IMR-90 (cell line): ENCODE measurements around the gene RAP1GAP. TPM values are rescaled to one million over a fixed set of nuclear protein-coding genes. Genes with fewer than 3 reads are reported as not detected.

Experiments
- ATAC-seq: fragments of 200-7000 bp; cut with Tn5 transposase; 2 replicates; pipeline ENCODE4 v1.9.1; 2020; ENCODE audit warnings: low read depth, mild to moderate bottlenecking, moderate library complexity
- BruUV-seq: library from RNA; stranded (reverse); fragments of 400-500 nt; replicated peaks from 2 replicates; lab custom pipeline; 2021; lab: Mats Ljungman, UMichigan
- CTCF ChIA-PET: fragments of 300-600 bp; formaldehyde crosslinking; extraction: SDS; loops from one replicate; lab custom pipeline; 2021; ENCODE audit warnings: antibody characterized with exemption; lab: Yijun Ruan, JAX
- POLR2A ChIA-PET: fragments of 300-600 bp; sonication (Branson Sonifier 250); formaldehyde crosslinking; loops from one replicate; lab custom pipeline; 2022; ENCODE audit warnings: antibody characterized with exemption; ENCODE audit not compliant: unreplicated experiment; lab: Charles Lee
- DNase-seq: peaks from one replicate; pipeline ENCODE4 v3.0.0; 2013
- H2AFZ ChIP-seq: replicated peaks from 2 replicates; pipeline ENCODE3; 2013; ENCODE audit warnings: low read length, mild to moderate bottlenecking; ENCODE audit not compliant: poor library complexity
- H2AK5ac ChIP-seq: 2 replicates; pipeline ENCODE4 v1.6.1; 2013; ENCODE audit warnings: low read depth, low read length, inconsistent platforms
- H2AK9ac ChIP-seq: replicated peaks from 2 replicates; pipeline ENCODE3; 2013; ENCODE audit warnings: mild to moderate bottlenecking, low read depth, low read length, moderate library complexity; ENCODE audit not compliant: poor library complexity
- H2BK120ac ChIP-seq: 2 replicates; pipeline ENCODE4 v1.6.1; 2013; ENCODE audit warnings: low read depth, low read length, inconsistent platforms
- H2BK15ac ChIP-seq: 3 replicates; pipeline ENCODE4 v1.6.1; 2013; ENCODE audit warnings: low read depth, low read length, inconsistent platforms
- H2BK20ac ChIP-seq: 2 replicates; pipeline ENCODE4 v1.6.1; 2013; ENCODE audit warnings: low read depth, mild to moderate bottlenecking, inconsistent platforms, low read length, moderate library complexity
- H2BK5ac ChIP-seq: 2 replicates; pipeline ENCODE4 v1.6.1; 2013; ENCODE audit warnings: mild to moderate bottlenecking, low read depth, low read length, inconsistent platforms; ENCODE audit not compliant: poor library complexity, severe bottlenecking
- H3K14ac ChIP-seq: replicated peaks from 2 replicates; pipeline ENCODE4 v1.6.1; 2013; ENCODE audit warnings: low read depth, low read length, inconsistent platforms
- H3K18ac ChIP-seq: 2 replicates; pipeline ENCODE4 v1.6.1; 2013; ENCODE audit warnings: low read depth, low read length, control low read depth
- H3K23ac ChIP-seq: 2 replicates; pipeline ENCODE4 v1.6.1; 2013; ENCODE audit warnings: low read depth, low read length, inconsistent platforms
- H3K27ac ChIP-seq: 2 replicates; pipeline ENCODE4 v1.5.1; 2013; ENCODE audit warnings: mild to moderate bottlenecking, control low read depth, low read length; ENCODE audit not compliant: insufficient read depth
- H3K27me3 ChIP-seq: 2 replicates; pipeline ENCODE4 v1.6.1; 2013; ENCODE audit warnings: low read length; ENCODE audit not compliant: control insufficient read depth, insufficient read depth
- H3K36me3 ChIP-seq: 2 replicates; pipeline ENCODE4 v1.6.1; 2013; ENCODE audit warnings: low read length, mixed read lengths; ENCODE audit not compliant: control insufficient read depth, insufficient read depth
- H3K4ac ChIP-seq: 2 replicates; pipeline ENCODE4 v1.6.1; 2013; ENCODE audit warnings: low read depth, low read length, inconsistent platforms
- H3K4me1 ChIP-seq: 2 replicates; pipeline ENCODE4 v1.6.1; 2013; ENCODE audit warnings: low read length, mixed read lengths; ENCODE audit not compliant: control insufficient read depth, insufficient read depth
- H3K4me2 ChIP-seq: 2 replicates; pipeline ENCODE4 v1.6.1; 2013; ENCODE audit warnings: low read depth, mild to moderate bottlenecking, control low read depth, low read length, moderate library complexity
- H3K4me3 ChIP-seq: 2 replicates; pipeline ENCODE4 v1.5.1; 2013; ENCODE audit warnings: low read depth, mild to moderate bottlenecking, control low read depth, low read length, moderate library complexity; ENCODE audit not compliant: insufficient read depth
- H3K56ac ChIP-seq: 2 replicates; pipeline ENCODE4 v1.6.1; 2013; ENCODE audit warnings: low read length, inconsistent platforms; ENCODE audit not compliant: insufficient read depth; ENCODE audit errors: extremely low read depth
- H3K79me1 ChIP-seq, 2 experiments: 2 replicates each; pipeline ENCODE4 v1.6.1; 2013; ENCODE audit warnings: low read length in 2 of 2, inconsistent platforms in 1 of 2, low read depth in 1 of 2
- H3K9ac ChIP-seq: 2 replicates; pipeline ENCODE4 v1.6.1; 2013; ENCODE audit warnings: low read depth, low read length, control low read depth
- H3K9me1 ChIP-seq: 2 replicates; pipeline ENCODE4 v1.6.1; 2013; ENCODE audit warnings: low read length, inconsistent platforms; ENCODE audit not compliant: insufficient read depth
- H3K9me3 ChIP-seq: 2 replicates; pipeline ENCODE4 v1.6.1; 2013; ENCODE audit warnings: low read length; ENCODE audit not compliant: control insufficient read depth, insufficient read depth
- H4K20me1 ChIP-seq: 2 replicates; pipeline ENCODE4 v1.6.1; 2013; ENCODE audit warnings: low read length, inconsistent platforms; ENCODE audit not compliant: insufficient read depth
- H4K5ac ChIP-seq: 2 replicates; pipeline ENCODE4 v1.6.1; 2013; ENCODE audit warnings: mild to moderate bottlenecking, low read depth, low read length, control low read depth
- H4K8ac ChIP-seq, 2 experiments: 2 replicates each; pipeline ENCODE4 v1.6.1; 2013; ENCODE audit warnings: low read depth in 2 of 2, low read length in 2 of 2, control low read depth in 1 of 2, inconsistent platforms in 1 of 2
- H4K91ac ChIP-seq: 2 replicates; pipeline ENCODE4 v1.6.1; 2013; ENCODE audit warnings: low read depth, low read length, inconsistent platforms; ENCODE audit not compliant: insufficient read depth
- BHLHE40 ChIP-seq: fragments of 150-350 bp; IDR thresholded peaks from 2 replicates; pipeline ENCODE4 v1.6.1; 2016; ENCODE audit warnings: mild to moderate bottlenecking, low read depth, low read length
- FOS ChIP-seq: fragments of 150-350 bp; IDR thresholded peaks from 2 replicates; pipeline ENCODE4 v1.6.1; 2016; ENCODE audit warnings: low read depth, low read length
- MXI1 ChIP-seq: IDR thresholded peaks from 2 replicates; pipeline ENCODE4 v1.6.1; 2012; ENCODE audit warnings: low read depth, mild to moderate bottlenecking, low read length, moderate library complexity, borderline replicate concordance
- POLR2A ChIP-seq: IDR thresholded peaks from 2 replicates; pipeline ENCODE4 v1.6.1; 2012; ENCODE audit warnings: mild to moderate bottlenecking, low read depth, low read length
- RCOR1 ChIP-seq: IDR thresholded peaks from 2 replicates; pipeline ENCODE4 v1.6.1; 2012; ENCODE audit warnings: mild to moderate bottlenecking, low read length, improper control_type of control experiment; ENCODE audit not compliant: insufficient replicate concordance
- WGBS, 2 experiments: methylation state at CpG; one replicate each; pipeline versions ENCODE4 v1.1.5 to v1.1.7; 2013; ENCODE audit warnings: missing lambda C conversion rate in 2 of 2; ENCODE audit not compliant: insufficient read length in 1 of 2; ENCODE audit errors: extremely low coverage in 2 of 2; 5-methylcytosine and 5-hydroxymethylcytosine counted together
- dilution Hi-C: fragments of 300-500 bp; cut with HindIII; formaldehyde crosslinking; loops from one replicate; pipeline ENCODE4 v1.14.3; 2018; ENCODE audit warnings: low sequenced_read_pairs; ENCODE audit not compliant: unreplicated experiment
- in situ Hi-C: fragments of 300-500 bp; cut with MboI; formaldehyde crosslinking; loops from 3 replicates; pipeline ENCODE4 v1.14.3; 2019; ENCODE audit warnings: low sequenced_read_pairs, inconsistent platforms, mixed read lengths
- intact Hi-C: fragments of 100-400 bp; cut with micrococcal nuclease; formaldehyde crosslinking; loops from 2 replicates; pipeline ENCODE4 v1.10.0; 2022
- polyA plus RNA-seq, 3 experiments: library from polyadenylated mRNA; depleted of rRNA; stranded (reverse); fragments of >200 nt; gene quantifications; 2 replicates each; pipeline ENCODE4 v1.2.3, GENCODE V29; 2012; ENCODE audit warnings: low replicate concordance in 1 of 3
- total RNA-seq: library from RNA; depleted of rRNA; stranded (reverse); fragments of >200 nt; gene quantifications from 2 replicates; pipeline ENCODE4 v1.2.3, GENCODE V29; 2012

RAP1GAP gene
- total and polyA plus RNA-seq, 2 of the 4 experiments (the other 2 are of a cell fraction), result under 0.01 to 0.10 TPM

- Histone ChIP-seq H2AK5ac (peak overlapping the region; percentile 96), H2BK120ac (peak overlapping the region; percentile 73), H3K9me3 (peaks cover 4% of the 10 kb centered on the region), H3K4ac (peak overlapping the region; percentile 21), H3K18ac (peak overlapping the region; percentile 65; the same call in 1 of the 2 replicates), H3K56ac (no peak overlapping the region), H3K27ac (peak overlapping the region; percentile 38; the same call in 1 of the 2 replicates), H3K36me3 (no peaks in the 10 kb centered on the region), H2BK5ac (peak overlapping the region; percentile 74), H4K8ac (peak overlapping the region; percentile 61 to 85; a peak in 3 of 4 replicates), H3K4me3 (no peak overlapping the region), H2AFZ (peak overlapping the region; percentile 52), H2BK20ac (peak overlapping the region; percentile 28), H4K91ac (peak overlapping the region; percentile 31; the same call in 1 of the 2 replicates), H3K9me1 (peaks cover 14% of the 10 kb centered on the region), H2BK15ac (peak overlapping the region; percentile 45; the same call in 2 of the 3 replicates), H3K14ac (peak overlapping the region; percentile 14), H3K9ac (no peak overlapping the region), H3K27me3 (no peaks in the 10 kb centered on the region), H3K23ac (no peak overlapping the region), H3K4me2 (no peak overlapping the region; the same call in 1 of the 2 replicates), H4K20me1 (no peaks in the 10 kb centered on the region), H2AK9ac (peak overlapping the region; percentile 94), H4K5ac (peak overlapping the region; percentile 52; the same call in 1 of the 2 replicates), H3K79me1 (no peaks in the 10 kb centered on the region), H3K4me1 (peaks cover 16% of the 10 kb centered on the region)
- intact Hi-C loops (no loop called here), dilution Hi-C loops (no loop called here), in situ Hi-C loops (no loop called here)
- BruUV-seq, result no TSS peak
- peak; percentile 28; the same call in 1 of the 2 replicates for ATAC-seq
- POLR2A ChIA-PET, result no interaction called here
- peak; percentile 44 for DNase-seq
- CTCF ChIA-PET, result no interaction called here
- TF ChIP-seq RCOR1 (no peak), FOS (0 out of 2 replicates have a peak, but pooled peaks have one; percentile 3), BHLHE40 (no peak), MXI1 (peak; percentile 19; the same call in 1 of the 2 replicates), POLR2A (no peak)
- WGBS, 2 experiments, result 83% methylated on average over 6 of the region's 15 CpGs; no CpG with 5 or more reads in 1 of the 2 experiments
Observed at GRCh38 chr1:21568006-21568746, 101.0 kb downstream of the RAP1GAP start.
